ENCODE data around the gene SLC9A3. TPM values are rescaled to one million over a fixed set of nuclear protein-coding genes. Genes with fewer than 3 reads are reported as not detected.
A peak's percentile ranks its signal among the peaks of the same experiment; 100 is the strongest.

The SLC9A3 gene
- total and polyA plus RNA-seq, 2 of the 13 experiments (the other 11 are each of a cell fraction or from before 2014, with no cell fraction given), result 1.5 to 1.8 TPM

- TF ChIP-seq FOXO4 (CRISPR knock-in tag; conservative IDR thresholded peaks at IDR 0.05) (0 out of 2 replicates have a peak, but pooled peaks have one; percentile 73), FOXP4 (CRISPR knock-in tag; IDR thresholded peaks at IDR 0.05) (0 out of 2 replicates have a peak, but pooled peaks have one; percentile 14), KDM2A (CRISPR knock-in tag; IDR thresholded peaks at IDR 0.05; ENCODE audit: borderline replicate concordance, low read depth) (peak; percentile 51), PAWR (CRISPR knock-in tag; IDR thresholded peaks at IDR 0.05; ENCODE audit: borderline replicate concordance) (no peak), PRDM4 (CRISPR knock-in tag; IDR thresholded peaks at IDR 0.05; ENCODE audit: borderline replicate concordance) (no peak), PAF1 (CRISPR knock-in tag; IDR thresholded peaks at IDR 0.05) (no peak), ZNF792 (CRISPR knock-in tag; IDR thresholded peaks at IDR 0.05) (peak; percentile 71; the same call in 1 of the 2 replicates), KDM6A (CRISPR knock-in tag; IDR thresholded peaks at IDR 0.05; ENCODE audit: low read depth) (no peak), ZNF33B (CRISPR knock-in tag; IDR thresholded peaks at IDR 0.05) (no peak), RNF2 (conservative IDR thresholded peaks at IDR 0.05; ENCODE audit: low read depth) (peak; percentile 48; the same call in 1 of the 2 replicates), ZFP41 (CRISPR knock-in tag; IDR thresholded peaks at IDR 0.05; ENCODE audit: borderline replicate concordance) (no peak), ZNF441 (CRISPR knock-in tag; IDR thresholded peaks at IDR 0.05; ENCODE audit: borderline replicate concordance) (peak; percentile 40; the same call in 1 of the 2 replicates), NR2F2 (IDR thresholded peaks at IDR 0.05; ENCODE audit: borderline replicate concordance, low read depth) (no peak), ZNF496 (CRISPR knock-in tag; IDR thresholded peaks at IDR 0.05; ENCODE audit: insufficient replicate concordance) (no peak), YEATS4 (CRISPR knock-in tag; IDR thresholded peaks at IDR 0.05; ENCODE audit: borderline replicate concordance) (peak; percentile 84), THAP9 (CRISPR knock-in tag; IDR thresholded peaks at IDR 0.05; ENCODE audit: borderline replicate concordance) (peak; percentile 16; the same call in 1 of the 2 replicates), POLR2G (IDR thresholded peaks at IDR 0.05; ENCODE audit: low read depth, low read length) (peak; percentile 90), MEIS2 (CRISPR knock-in tag; IDR thresholded peaks at IDR 0.05) (0 out of 2 replicates have a peak, but pooled peaks have one; percentile 50)
These were observed 81.7 kb downstream of the SLC9A3 start, which contains the start of gene EXOC3 (continued) for GRCh38 chr5:442335-443238.

Data from HepG2 (cell line).